ENCODE data around the gene ANKRD10. TPM values are rescaled to one million over a fixed set of nuclear protein-coding genes. Genes with fewer than 3 reads are reported as not detected.
A peak's percentile ranks its signal among the peaks of the same experiment; 100 is the strongest.

ANKRD10 gene
- total and polyA plus RNA-seq, 10 of the 15 experiments (the other 5 are each of a cell fraction or from before 2014, with no cell fraction given) = 47.1 to 199 (median 97.2) TPM

DNA sequence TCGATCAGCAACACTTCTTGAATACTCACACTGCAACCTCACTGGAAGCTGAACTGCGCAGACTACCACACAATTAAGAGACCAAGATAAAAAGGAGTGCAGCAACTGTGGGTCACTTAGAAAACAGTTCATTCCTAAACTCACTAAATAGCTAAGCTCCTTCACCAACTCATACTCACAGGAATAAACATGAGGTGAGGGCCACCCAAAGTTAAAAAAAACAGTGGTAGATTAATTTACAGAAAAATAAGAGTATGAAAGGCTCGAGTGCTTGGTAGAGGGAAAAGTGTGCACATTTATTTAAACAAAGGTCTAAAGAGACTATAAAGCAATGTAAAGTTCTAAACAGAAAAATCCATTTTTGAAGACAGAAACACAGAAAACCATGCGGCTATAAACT lies 7.6 kb downstream of the ANKRD10 start:
- peaks cover 75% of the 10 kb centered on the region for H3K79me2 ChIP-seq (ENCODE audit: control insufficient read depth, insufficient read depth, low read length)
- CTCF ChIA-PET = interaction anchor here (0.6 to 1.8 kb wide), 5 partner anchors 14 to 452 kb away, joined by 3 to 6 read pairs (median 3); no protein-coding TSS in a partner anchor
- no peak overlapping the region for H3K4me3 ChIP-seq
- H4K20me1 ChIP-seq (ENCODE audit: control insufficient read depth, insufficient read depth) = peaks cover 12% of the 10 kb centered on the region
- no peak overlapping the region for H3K9ac ChIP-seq (ENCODE audit: control insufficient read depth, insufficient read depth, low read length)
- no peak for FAIRE-seq
- ATAC-seq = no peak
- H3K4me1 ChIP-seq (ENCODE audit: control insufficient read depth, insufficient read depth, low read length) = 0 out of 2 replicates have a peak, but pooled peaks cover 5% of the 10 kb centered on the region
- H3K9me3 ChIP-seq (replicated peaks; ENCODE audit: control insufficient read depth, insufficient read depth, low read length) = no peaks in the 10 kb centered on the region
- H3K4me2 ChIP-seq (ENCODE audit: control insufficient read depth, insufficient read depth) = peak overlapping the region; percentile 22; the same call in 1 of the 2 replicates
- POLR2A ChIA-PET = interaction anchor here (1.0 to 1.2 kb wide), 2 partner anchors 12 to 14 kb away, joined by 3 read pairs; no protein-coding TSS in a partner anchor
- BruUV-seq (replicated peaks) = no TSS peak
- SMC1A ChIA-PET (ENCODE audit: uncharacterized antibody, unreplicated experiment) = interaction anchor here (1.0 to 1.9 kb wide), 7 partner anchors 10 to 311 kb away, joined by 3 to 6 read pairs (median 4); no protein-coding TSS in a partner anchor
- no peaks in the 10 kb centered on the region for H3K27me3 ChIP-seq (replicated peaks in 1 of 2; ENCODE audit: control insufficient read depth in 2 of 2, insufficient read depth in 2 of 2, low read length in 1 of 2)
- intact Hi-C loops (cut with micrococcal nuclease; ENCODE audit: unreplicated experiment) (no loop called here), in situ Hi-C loops (cut with MboI) (no loop called here)
- DNase-seq (ENCODE audit: low read depth, low spot score) = no peak
- H3K36me3 ChIP-seq (ENCODE audit: control insufficient read depth in 2 of 2, insufficient read depth in 2 of 2, low read length in 1 of 2) = peaks cover 4 to 56% of the 10 kb centered on the region in 2 experiments
- H3K27ac ChIP-seq (ENCODE audit: control insufficient read depth, insufficient read depth) = no peak overlapping the region
- RAD21 ChIA-PET (ENCODE audit: unreplicated experiment) = interaction anchor here (1.0 to 1.9 kb wide), 4 partner anchors 142 to 452 kb away, joined by 3 to 7 read pairs (median 3); no protein-coding TSS in a partner anchor
- H2AFZ ChIP-seq (ENCODE audit: control insufficient read depth, low read depth, low read length) = no peak overlapping the region
- 74% methylated on average over 3 of the region's 4 CpGs for WGBS (ENCODE audit: insufficient coverage, insufficient replicate concordance, low lambda C conversion rate, missing lambda C conversion rate)
- TF ChIP-seq SREBF2 (IDR thresholded peaks at IDR 0.05; ENCODE audit: low read length) (no peak), SIX5 (IDR thresholded peaks at IDR 0.05; ENCODE audit: low read depth, low read length, severe bottlenecking) (no peak), EED (IDR thresholded peaks at IDR 0.05; ENCODE audit: low read depth) (no peak), HCFC1 (IDR thresholded peaks at IDR 0.05; ENCODE audit: low read length) (no peak), NRF1 (conservative IDR thresholded peaks at IDR 0.05; ENCODE audit: low read depth, low read length) (no peak)
- TF ChIP-seq, protein P1, sequence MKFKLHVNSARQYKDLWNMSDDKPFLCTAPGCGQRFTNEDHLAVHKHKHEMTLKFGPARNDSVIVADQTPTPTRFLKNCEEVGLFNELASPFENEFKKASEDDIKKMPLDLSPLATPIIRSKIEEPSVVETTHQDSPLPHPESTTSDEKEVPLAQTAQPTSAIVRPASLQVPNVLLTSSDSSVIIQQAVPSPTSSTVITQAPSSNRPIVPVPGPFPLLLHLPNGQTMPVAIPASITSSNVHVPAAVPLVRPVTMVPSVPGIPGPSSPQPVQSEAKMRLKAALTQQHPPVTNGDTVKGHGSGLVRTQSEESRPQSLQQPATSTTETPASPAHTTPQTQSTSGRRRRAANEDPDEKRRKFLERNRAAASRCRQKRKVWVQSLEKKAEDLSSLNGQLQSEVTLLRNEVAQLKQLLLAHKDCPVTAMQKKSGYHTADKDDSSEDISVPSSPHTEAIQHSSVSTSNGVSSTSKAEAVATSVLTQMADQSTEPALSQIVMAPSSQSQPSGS (IDR thresholded peaks at IDR 0.05; ENCODE audit: low read length) = no peak
